GM23338 (cell line): ENCODE data around the gene SCGB3A2.

Experiments used
- CREB1 ChIP-seq: fragments of 250-450 bp; sonication (Bioruptor Pico); IDR thresholded peaks from 2 replicates; pipeline ENCODE4 v1.5.0; 2020; ENCODE audit warnings: low read depth, mild to moderate bottlenecking, moderate library complexity
- CTCF ChIP-seq, 2 experiments: fragments of 200-600 bp in 1 of 2; sonication (generic) in 1 of 2; conservative IDR thresholded peaks; 2 replicates each; pipeline versions ENCODE4 v1.5.1 to v1.6.1; 2016 to 2017; ENCODE audit warnings: antibody characterized with exemption in 2 of 2, low read depth in 2 of 2, mild to moderate bottlenecking in 2 of 2, moderate library complexity in 1 of 2
- EZH2 ChIP-seq: fragments of 200-600 bp; sonication (generic); IDR thresholded peaks from one replicate; pipeline ENCODE4 v1.8.0; 2017; ENCODE audit warnings: antibody characterized with exemption, mild to moderate bottlenecking, low read depth; ENCODE audit not compliant: unreplicated experiment
- EZH2phosphoT487 ChIP-seq: fragments of 200-600 bp; sonication (generic); IDR thresholded peaks from one replicate; pipeline ENCODE4 v1.8.1; 2018; ENCODE audit warnings: antibody characterized with exemption; ENCODE audit not compliant: unreplicated experiment
- JUNB ChIP-seq: IDR thresholded peaks from one replicate; pipeline ENCODE4 v1.6.1; 2016; ENCODE audit warnings: antibody characterized with exemption; ENCODE audit not compliant: unreplicated experiment
- POLR2AphosphoS5 ChIP-seq: IDR thresholded peaks from 2 replicates; pipeline ENCODE4 v1.6.1; 2016; ENCODE audit warnings: antibody characterized with exemption, low read depth
- REST ChIP-seq: IDR thresholded peaks from one replicate; pipeline ENCODE4 v1.6.1; 2018; ENCODE audit warnings: antibody characterized with exemption; ENCODE audit not compliant: unreplicated experiment
- STAT1 ChIP-seq: IDR thresholded peaks from one replicate; pipeline ENCODE4 v1.6.1; 2016; ENCODE audit warnings: antibody characterized with exemption; ENCODE audit not compliant: unreplicated experiment
- ZNF462 ChIP-seq: fragments of 250-450 bp; sonication (Bioruptor Pico); IDR thresholded peaks from 2 replicates; pipeline ENCODE4 v1.5.0; 2020; ENCODE audit warnings: mild to moderate bottlenecking, moderate library complexity

GRCh38 chr5:147911427-147911826 is 32.9 kb downstream of the SCGB3A2 start:
- no peak for TF ChIP-seq EZH2
- TF ChIP-seq CTCF (conservative IDR thresholded peaks at IDR 0.05; ENCODE audit: low read depth in 2 of 2) = no peak
- no peak for TF ChIP-seq POLR2AphosphoS5
- no peak for TF ChIP-seq EZH2phosphoT487
- TF ChIP-seq REST = no peak
- TF ChIP-seq CREB1 (CRISPR knock-in tag) = no peak
- TF ChIP-seq ZNF462 (CRISPR knock-in tag) = no peak
- no peak for TF ChIP-seq STAT1
- no peak for TF ChIP-seq JUNB
